Activated gamma-delta T cell treated with Interleukin-2 at 50 U/mL for 16 hours (primary cell): ENCODE data around the gene TSHZ2.

Experiments used
- DNase-seq: peaks from one replicate; pipeline ENCODE4 v3.0.0-alpha.2; 2020

Gene TSHZ2

DNA sequence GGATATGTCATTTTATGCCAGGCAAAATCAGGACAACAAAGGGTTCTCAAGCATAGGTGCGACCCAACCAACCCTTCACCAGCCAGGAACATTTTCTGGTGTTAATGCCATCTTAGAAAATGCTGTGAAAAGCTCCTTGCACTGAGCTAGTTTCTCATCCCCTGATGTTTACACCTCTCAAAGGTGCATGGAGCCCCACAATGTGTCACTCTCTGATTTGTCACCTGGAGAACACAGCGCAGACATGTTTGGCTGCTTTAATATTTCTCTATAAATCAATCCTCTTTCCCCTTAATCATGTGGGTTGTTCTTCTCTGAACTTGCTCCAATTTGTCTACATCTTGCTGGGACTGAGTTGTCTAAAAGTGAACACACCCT is 244.3 kb downstream of the TSHZ2 start:
- no peak for DNase-seq

DNA sequence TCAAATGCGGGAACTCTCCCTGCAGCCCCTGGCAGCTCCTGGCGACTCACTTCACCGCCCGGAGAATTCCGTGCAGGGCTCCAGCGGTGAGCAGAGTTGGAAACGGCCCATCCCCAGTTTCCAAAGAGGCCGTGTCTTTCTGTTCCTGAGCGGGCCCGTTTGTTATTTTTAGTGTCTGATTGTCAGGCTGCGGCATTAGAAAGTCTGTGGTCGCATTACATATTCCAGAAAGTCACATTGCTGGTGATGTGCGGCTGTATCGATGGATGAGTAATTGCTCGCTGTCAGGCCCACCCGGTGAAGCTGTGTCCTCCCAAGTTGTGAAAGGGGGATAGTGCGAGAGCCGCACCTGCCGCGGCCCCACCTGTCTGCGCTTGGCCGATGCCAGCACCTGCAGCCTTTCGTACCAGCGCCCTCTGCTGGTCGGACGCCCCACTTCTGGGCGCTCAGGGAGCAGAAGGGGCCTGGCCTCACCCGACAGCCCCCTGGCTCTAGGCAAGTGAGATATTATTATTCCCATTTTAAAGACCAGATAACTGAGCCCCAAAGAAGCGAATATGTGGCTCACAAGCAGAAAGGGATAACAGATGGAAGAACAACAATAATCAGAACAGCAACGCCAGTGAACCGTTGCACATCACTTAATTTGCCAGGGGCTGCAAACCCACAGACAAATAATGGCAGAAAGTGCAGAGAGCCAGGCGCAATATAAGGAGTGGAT is 244.9 kb downstream of the TSHZ2 start:
- peak; percentile 79 for DNase-seq

DNA sequence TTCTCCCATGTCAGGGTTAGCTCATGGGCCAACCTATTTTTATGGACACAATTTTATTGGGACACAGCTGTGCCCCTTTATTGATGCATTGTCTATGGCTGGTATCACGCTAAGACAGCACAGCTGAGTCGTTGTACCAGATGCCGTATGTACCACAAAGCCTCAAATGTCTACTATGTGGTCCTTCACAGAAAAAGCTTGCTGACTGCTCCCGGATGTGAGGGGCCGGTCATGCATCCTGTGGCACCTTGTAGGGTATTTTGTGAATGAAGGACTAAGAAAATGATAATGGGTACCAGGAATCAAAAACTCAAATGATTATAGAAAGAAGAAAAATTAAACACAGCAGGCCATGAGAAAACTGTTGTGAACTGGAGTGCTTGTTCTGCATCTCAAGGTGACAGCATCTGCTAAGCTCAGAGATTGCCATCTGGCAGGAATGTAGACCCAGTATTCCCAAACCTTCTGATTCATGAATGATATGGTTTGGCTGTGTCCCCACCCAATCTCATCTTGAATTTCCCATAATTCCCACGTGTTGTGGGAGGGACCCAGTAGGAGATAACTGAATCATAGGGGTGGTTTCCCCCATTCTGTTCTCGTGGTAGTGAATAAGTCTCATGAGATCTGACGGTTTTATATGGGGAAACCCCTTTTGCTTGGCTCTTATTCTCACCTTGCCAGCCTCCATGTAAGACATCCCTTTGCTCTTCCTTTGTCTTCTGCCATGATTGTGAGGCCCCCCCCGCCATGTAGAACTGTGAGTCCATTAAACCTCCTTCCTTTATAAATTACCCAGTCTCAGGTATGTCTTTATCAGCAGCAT is 248.5 kb downstream of the TSHZ2 start:
- no peak for DNase-seq

DNA sequence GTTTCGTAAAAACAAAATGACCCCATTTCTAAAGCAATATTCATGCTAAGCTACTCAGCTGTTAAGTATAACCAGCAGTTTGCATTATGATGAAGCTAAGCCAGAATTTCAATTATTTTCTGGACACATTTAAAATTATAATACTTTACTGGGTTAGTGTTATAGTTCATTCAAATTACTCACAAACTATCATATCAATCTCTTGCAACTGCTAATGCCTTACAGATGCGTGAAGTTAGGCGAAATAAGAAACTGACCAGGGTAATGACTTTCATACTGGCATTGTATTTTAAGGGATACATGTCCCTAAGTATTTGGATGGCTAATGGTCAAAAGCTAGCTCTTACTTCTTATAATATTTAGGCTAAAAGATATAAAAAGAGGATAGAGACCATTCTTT is 249.6 kb downstream of the TSHZ2 start:
- DNase-seq = no peak

DNA sequence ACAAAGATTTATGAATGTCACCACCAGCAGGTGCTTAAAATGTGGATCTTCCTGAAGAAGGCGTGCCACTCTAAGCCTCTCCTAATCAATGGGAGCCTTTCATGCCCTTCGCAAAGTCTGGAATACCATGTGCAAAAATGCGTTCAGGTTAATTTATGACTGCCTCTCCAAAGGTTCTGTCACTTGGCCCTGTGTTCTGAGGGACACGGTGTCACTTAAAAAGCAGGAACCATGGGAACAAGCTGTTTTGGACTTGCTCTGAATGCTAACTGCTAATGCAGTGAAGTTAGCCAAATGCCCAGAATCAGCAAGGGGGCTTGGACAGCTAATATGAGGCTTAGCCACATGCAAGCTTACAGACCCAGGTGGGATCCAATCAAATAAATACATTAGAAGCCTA is 250.3 kb downstream of the TSHZ2 start:
- DNase-seq = no peak

DNA sequence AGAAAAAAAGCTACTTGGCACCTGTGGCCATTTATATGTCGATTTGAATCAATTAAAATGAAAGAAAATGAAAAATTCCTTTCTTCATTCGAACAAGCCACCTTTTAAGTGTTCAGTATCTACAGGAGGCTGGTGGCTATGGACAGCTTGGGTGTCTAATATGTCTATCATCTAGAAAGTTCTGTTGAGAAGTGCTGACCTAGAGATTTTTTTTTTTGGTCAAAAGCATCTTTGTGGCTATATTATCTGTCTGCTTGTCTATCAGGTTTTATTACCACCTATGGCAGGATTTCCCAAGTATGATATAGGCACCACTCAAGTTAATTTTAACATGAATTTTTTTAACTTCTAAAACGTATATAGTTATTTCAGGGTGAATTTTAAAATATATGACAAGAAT is 250.8 kb downstream of the TSHZ2 start:
- no peak for DNase-seq

DNA sequence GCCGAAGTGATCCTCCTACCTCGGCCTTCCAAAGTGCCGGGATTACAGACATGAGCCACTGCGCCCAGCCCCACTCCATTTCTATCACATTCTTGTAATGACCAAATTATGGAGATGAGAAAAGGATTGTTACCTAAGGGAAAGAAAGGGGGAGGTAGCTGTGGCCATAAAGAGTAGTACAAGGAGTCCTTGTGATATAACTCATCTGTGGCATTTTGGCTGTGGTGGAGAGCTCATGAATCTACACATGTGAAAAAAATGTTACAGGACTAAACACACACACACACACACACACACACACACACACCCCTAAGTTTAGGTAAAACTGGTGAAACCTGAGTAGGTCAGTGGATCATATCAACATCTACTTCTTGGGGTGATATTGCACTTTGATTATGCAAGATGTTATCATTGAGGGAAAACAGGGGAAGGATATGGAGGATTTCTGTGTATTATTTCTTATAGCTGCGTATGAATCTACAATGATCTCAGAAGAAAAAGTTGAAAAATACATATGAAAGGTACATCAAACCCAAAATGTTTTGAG is 251.5 kb downstream of the TSHZ2 start:
- DNase-seq = no peak

DNA sequence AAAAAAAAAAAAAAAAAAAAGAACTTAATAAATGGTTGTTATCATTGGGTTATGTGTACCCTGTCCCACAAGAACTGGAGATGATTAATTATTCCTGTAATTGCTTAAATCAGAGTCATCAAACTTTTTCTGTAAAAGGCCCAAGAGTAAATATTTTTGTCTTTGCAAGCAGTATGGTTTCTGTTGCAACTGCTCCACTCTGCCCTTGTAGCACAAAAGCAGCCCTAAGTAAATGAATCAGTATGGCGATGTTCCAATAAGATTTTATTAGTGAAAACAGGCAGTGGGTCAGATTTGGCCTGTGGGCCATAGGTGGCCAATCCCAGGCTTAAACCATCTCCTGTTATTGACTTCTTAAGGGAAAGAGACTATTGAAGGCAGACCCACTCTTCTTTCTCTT is 252.7 kb downstream of the TSHZ2 start:
- DNase-seq = no peak

DNA sequence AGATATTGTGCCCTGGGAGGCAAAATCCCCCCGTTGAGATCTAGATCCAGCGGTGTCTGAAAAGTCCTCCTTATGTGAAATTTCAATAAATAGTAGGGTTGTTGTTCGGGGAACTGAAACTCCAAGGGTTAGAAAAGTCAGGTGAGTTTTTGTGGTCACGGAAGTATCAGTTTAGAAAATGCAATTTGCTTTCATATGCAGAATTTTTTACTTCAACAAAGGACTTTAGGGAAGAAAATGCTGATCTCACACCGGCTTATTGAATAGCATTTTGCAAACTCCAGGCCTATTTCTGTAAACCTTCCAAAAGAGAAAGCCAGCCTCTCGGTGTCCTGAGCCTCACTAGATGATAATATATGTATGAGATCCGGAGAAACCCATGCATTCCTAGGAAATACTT is 254.7 kb downstream of the TSHZ2 start:
- DNase-seq = no peak

DNA sequence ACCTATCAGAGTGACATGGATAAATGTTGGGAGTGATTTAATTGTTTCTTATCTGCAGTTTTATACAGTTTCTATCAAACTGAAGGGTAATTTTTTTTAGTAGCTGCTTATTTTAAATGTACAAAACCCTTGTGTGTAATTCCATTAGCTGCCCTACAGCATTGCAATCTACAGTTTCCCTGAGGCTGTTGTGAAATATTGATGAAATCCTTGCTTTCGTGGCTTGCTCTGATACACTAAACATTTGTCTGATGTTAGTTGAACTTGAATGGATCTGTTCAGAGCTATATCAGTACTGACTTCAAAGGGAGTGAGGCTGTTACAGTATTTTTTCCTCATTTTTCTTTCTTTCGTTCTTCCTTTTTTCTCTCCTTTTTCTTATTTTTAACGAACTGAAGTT is 255.4 kb downstream of the TSHZ2 start:
- DNase-seq = no peak

DNA sequence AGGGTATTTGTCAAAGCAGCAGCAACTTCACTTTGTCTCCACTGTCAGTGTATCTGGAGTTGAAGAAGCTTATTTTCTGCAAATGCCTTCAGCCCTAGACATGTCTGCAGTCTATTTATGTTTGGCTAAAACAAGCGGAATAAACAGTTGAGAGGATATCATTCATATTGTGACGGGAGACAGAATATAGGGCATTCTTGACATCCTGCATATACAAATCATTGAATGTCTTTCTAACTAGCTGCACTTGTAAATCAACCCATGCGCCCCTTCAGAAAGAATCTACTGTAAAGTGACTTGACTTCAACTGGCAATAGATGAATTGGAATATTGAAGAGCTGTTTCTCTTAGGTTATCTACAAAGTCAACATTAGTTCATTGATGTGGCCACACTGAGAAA is 258.9 kb downstream of the TSHZ2 start:
- DNase-seq = no peak

DNA sequence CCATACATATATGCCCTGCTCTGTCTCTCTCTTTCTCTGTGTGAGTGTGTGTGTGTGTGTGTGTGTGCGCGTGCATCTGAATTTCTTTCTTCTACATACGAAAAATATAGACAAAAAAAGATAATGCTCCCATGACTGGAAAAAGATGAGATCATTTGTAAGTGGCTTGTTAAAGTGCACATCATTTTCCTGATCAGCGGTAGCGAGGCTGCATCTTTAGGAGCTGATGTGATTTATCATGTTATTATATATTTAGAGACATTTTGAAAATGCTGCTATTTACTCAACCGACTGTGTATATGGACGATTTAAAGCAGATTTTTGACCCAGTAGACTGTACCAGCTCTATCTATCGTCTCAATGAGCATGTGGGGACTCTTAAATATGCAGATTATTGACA is 265.3 kb downstream of the TSHZ2 start:
- no peak for DNase-seq

DNA sequence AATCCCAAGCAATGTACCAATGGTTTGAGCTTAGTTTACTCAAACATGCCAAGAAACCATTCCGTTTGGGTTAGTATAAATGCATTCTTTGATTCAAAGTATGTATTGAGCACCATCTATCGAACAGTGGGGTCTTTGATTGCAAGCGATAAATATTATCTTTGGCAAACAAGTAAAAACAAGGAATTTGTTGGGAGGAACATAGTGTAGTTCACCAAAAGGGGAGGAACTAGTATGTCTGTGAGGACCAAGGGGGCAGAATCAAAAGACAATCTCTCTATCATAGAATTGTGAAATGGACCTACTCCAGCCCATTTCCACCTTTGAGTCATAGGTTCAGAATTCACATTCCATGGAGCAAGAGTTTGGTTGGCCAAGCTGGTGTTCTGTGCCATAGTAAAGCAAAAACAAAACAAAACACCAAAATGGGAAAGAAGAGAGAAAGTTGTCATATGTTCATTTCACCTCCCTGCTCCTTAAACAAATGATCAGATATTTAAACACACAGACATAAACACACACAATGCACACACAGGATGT is 266.0 kb downstream of the TSHZ2 start:
- no peak for DNase-seq

DNA sequence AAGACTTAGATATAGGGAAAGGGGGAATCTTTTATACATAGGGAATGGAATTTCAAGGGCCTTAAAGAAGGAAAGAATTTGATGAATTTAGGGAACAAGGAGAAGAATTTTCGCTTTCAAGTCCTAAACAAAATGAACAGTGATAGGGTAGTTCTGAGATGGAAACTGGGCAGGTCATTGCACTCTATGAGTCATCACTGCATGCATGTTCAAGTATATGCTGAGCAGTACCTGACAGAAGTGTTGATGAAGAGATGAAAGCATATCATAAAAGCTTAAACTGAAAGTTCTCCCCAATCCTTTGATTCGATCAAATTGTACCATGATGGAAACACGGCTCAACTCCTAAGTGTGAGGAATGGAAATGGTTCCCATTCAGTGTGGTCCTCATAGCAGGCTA is 271.0 kb downstream of the TSHZ2 start:
- no peak for DNase-seq

DNA sequence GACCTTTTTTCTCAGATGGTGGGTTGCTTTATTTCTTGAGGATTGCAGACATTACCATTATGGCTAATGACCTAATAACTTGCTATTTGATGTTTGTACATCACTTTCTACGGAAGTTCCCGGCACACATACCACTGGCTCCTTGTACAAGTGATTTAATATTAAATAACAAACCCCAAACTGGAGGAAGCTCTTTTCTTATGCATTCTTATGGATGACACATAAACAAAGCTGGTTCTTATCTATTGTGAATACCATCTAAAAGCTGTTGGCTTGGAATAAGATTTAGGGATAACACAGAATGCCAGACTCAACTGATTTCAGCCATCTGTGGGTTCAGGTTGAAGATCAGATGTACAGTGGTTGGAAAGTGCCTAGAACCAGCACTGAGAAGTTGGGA is 272.6 kb downstream of the TSHZ2 start:
- DNase-seq = no peak

DNA sequence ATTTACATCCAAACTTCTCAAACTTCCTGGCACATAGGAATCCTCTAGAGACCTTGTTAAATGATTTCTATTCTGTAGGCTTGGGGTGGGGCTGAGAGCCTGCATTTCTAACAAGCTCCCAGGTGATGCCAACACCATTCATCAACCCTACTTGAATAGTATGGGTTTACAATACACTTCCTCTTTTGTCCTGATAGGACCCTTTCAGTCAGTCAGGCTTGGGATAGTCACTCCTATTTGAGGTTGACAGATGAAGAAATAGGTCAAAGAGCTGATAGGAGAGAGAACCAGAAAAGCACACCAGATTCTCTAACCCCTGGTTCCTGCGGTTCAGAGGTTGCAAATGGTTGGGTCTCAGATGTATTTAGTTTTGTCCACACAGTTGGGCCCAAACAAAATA is 273.4 kb downstream of the TSHZ2 start:
- no peak for DNase-seq

DNA sequence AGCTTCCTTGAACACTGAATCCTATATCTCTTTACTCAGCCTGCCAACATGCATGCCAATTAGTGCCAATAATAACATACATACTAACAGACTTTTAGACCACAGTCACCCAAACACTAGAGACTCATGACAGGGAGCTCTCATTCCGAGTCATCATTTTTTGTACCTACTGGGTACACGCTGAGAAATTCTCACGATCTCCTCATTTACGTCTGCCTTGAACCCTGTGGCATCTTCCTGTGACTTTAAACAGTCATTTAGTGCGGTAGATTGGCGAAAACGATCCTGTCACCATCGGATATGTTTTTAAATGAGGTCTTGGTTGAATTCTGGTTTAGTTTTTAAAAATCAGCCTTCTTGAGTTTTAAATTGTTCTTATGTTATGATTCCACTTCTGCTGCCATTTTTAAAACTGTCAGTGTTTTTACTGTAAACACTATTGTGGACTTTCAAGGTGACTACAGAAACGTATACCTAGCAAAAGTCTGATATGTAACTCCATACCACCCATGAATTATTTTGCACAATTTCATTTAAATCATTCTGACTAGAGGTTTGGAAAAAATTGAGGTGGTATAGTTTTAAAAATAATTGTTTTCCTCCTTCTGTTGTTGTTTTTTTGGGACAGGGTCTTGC is 275.4 kb downstream of the TSHZ2 start:
- DNase-seq = no peak

DNA sequence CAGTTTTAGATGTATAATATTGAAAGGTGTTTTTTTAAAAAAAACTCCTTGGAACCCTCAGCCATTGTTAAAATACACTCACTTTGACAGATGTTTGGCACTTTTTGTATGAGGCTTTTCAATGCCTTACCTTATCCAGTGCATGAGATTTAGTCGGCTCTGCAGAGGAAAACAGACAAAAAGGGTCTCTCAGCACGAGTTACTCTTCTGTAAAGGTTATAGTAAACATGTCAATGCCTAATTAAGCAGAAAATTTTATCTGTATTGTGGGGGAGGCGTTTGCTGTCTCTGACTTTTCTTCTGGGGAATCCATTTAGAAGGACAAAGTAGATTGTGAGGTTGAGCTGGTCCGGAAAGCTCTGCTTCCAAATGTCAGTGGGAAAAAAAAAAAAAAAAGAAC is 278.3 kb downstream of the TSHZ2 start:
- DNase-seq = no peak

DNA sequence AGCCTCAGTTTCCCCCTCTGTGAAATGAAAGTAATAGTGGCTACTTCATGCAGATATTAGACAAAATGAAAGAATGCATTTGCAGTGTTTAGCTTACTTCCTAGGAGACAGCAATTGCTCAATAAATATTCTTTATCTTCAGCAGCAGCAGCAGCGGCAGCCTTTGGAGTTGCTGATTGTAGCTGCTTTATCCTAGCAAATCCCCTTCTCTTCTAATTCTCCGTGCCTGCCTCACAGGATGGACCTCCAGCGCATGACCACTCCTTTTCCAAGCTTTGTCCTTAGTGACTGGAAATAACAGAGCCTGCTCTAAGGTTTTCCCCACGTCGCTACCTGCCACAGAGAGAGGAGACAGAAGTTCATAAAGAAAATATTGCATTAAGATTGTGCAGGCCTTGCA is 279.8 kb downstream of the TSHZ2 start:
- DNase-seq = no peak

DNA sequence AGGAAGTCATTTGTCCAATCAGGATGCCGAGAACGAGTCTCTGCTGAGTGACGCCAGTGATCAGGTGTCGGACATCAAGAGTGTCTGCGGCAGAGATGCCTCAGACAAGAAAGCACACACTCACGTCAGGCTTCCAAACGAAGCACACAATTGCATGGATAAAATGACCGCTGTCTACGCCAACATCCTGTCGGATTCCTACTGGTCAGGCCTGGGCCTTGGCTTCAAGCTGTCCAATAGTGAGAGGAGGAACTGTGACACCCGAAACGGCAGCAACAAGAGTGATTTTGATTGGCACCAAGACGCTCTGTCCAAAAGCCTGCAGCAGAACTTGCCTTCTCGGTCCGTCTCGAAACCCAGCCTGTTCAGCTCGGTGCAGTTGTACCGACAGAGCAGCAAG is 281.5 kb downstream of the TSHZ2 start:
- DNase-seq = no peak

DNA sequence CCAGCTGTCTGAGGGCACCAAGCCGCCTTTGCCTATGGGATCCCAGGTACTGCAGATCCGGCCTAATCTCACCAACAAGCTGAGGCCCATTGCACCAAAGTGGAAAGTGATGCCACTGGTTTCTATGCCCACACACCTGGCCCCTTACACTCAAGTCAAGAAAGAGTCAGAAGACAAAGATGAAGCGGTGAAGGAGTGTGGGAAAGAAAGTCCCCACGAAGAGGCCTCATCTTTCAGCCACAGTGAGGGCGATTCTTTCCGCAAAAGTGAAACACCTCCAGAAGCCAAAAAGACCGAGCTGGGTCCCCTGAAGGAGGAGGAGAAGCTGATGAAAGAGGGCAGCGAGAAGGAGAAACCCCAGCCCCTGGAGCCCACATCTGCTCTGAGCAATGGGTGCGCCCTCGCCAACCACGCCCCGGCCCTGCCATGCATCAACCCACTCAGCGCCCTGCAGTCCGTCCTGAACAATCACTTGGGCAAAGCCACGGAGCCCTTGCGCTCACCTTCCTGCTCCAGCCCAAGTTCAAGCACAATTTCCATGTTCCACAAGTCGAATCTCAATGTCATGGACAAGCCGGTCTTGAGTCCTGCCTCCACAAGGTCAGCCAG is 283.0 kb downstream of the TSHZ2 start:
- no peak for DNase-seq

DNA sequence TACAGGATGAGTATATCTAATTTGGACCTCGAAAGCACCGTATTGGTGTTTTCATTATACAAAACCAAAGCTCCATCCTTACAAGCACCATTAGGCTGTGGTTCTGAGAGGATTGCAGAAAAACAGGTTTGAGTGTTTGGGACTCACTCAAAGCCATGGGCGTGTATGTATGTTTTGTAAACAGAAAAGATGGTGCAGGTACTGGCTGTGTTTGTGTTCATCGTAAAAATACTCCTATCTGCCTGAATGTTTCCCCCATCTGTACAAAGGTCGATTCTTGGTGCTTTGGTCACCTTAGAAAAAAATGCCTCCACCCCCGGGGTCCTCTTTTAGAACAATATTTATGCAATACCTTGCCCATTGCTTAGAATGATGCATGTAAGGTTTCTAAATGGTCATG is 286.6 kb downstream of the TSHZ2 start:
- no peak for DNase-seq

DNA sequence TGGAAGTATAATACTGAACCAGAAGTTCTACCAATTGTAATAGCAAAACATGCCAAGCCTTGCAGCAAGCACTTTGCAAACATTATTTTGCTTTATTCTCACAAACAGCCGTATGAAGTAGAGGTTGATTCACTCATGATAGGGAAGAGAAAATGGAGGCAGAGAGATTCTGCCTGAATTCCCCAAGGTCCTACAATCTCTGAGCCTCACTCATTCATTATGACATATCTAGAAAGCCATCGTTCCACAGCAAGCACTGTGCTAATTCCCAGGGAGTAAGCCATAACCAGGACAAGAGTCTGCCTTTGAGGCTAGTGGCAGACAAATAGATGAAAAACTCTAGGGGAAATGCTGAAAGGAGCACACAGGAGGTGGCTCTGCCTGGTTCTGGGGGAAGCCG is 288.0 kb downstream of the TSHZ2 start:
- DNase-seq = no peak
